ENCODE results near the gene PTCH2. TPM values are rescaled to one million over a fixed set of nuclear protein-coding genes. Genes with fewer than 3 reads are reported as not detected.

Gene PTCH2
- total RNA-seq, 1 experiment from 2014 or later = 0.48 TPM

DNA sequence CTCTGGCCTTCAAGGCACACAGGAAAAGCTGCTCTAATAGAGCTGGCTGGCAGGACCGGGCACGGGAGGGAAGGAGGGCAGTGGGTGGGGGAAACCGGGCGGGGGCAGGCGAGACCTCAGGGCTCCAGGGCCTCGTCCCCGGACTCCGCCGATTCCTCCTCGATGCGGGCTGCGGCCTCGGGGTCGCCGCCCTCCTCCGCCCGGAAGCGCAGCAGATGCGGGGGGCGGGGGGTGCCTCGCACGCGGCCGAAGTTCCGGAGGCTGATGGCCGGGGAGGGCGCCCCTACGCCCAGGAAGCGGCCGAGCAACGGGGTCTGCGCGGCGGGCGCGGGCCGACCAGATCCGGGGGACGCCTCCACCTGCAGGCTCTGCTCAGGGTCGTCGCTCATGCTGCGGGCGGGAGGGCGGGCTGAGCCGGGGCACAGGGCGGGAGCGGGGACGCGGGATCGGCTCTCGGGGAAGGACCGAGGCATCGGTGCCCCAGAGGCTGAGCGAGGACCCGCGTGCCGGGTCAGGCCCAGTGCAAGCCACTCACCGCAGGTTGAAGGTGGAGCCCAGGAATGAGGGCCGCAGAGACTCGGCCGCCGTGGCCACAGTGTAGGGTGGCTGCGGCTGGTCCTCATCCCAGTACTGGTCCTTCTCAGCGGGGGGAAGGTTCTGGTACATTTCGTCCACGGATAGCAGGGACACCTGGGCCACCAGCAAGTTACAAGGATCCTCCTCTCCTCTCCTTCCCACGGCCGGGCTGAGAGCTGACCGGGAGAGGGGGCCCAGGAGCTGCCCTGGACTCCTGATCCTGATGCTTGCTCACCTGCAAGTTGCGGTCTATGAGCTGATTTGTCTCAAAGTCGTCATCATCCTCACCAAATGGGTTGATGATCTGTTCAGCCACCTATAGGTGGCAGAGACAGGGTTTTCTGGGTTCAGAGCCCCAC, 58.7 kb downstream of the PTCH2 start:
- H3K27ac Mint-ChIP-seq (ENCODE audit: unreplicated experiment) = no peak overlapping the region
- no peaks in the 10 kb centered on the region for H3K36me3 ChIP-seq (ENCODE audit: control insufficient read depth, insufficient read depth, low read length)
- H3K4me3 Mint-ChIP-seq (ENCODE audit: unreplicated experiment) = no peak overlapping the region
- no peaks in the 10 kb centered on the region for H3K27me3 Mint-ChIP-seq (ENCODE audit: insufficient read depth, unreplicated experiment)
- TF ChIP-seq, protein P1, sequence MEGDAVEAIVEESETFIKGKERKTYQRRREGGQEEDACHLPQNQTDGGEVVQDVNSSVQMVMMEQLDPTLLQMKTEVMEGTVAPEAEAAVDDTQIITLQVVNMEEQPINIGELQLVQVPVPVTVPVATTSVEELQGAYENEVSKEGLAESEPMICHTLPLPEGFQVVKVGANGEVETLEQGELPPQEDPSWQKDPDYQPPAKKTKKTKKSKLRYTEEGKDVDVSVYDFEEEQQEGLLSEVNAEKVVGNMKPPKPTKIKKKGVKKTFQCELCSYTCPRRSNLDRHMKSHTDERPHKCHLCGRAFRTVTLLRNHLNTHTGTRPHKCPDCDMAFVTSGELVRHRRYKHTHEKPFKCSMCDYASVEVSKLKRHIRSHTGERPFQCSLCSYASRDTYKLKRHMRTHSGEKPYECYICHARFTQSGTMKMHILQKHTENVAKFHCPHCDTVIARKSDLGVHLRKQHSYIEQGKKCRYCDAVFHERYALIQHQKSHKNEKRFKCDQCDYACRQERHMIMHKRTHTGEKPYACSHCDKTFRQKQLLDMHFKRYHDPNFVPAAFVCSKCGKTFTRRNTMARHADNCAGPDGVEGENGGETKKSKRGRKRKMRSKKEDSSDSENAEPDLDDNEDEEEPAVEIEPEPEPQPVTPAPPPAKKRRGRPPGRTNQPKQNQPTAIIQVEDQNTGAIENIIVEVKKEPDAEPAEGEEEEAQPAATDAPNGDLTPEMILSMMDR (IDR thresholded peaks at IDR 0.05; ENCODE audit: insufficient read depth in 1 of 2, low read depth in 1 of 2, low read length in 1 of 2, severe bottlenecking in 1 of 2, unreplicated experiment in 1 of 2) = no peak
- H3K4me1 ChIP-seq = no peaks in the 10 kb centered on the region
- H3K4me3 ChIP-seq (ENCODE audit: low read depth, low read length) = no peak overlapping the region
- intact Hi-C loops (cut with micrococcal nuclease; ENCODE audit: unreplicated experiment) = no loop called here
- ChIA-PET POLR2A (no interaction called here), CTCF (interaction anchor here (0.7 kb wide), 1 partner anchor 132 kb away, joined by 3 read pairs; no protein-coding TSS in a partner anchor)
- no peaks in the 10 kb centered on the region for H3K4me1 Mint-ChIP-seq (ENCODE audit: low read depth, unreplicated experiment)
- H3K9me3 ChIP-seq = no peaks in the 10 kb centered on the region
- no peaks in the 10 kb centered on the region for H3K27me3 ChIP-seq (replicated peaks; ENCODE audit: control insufficient read depth, insufficient read depth, low read length)
- BruUV-seq (replicated peaks) = no TSS peak
- H3K36me3 Mint-ChIP-seq (ENCODE audit: insufficient read depth, unreplicated experiment) = peaks cover 36% of the 10 kb centered on the region
- H3K9me3 Mint-ChIP-seq (ENCODE audit: unreplicated experiment) = no peaks in the 10 kb centered on the region
- DNase-seq = no peak

DNA sequence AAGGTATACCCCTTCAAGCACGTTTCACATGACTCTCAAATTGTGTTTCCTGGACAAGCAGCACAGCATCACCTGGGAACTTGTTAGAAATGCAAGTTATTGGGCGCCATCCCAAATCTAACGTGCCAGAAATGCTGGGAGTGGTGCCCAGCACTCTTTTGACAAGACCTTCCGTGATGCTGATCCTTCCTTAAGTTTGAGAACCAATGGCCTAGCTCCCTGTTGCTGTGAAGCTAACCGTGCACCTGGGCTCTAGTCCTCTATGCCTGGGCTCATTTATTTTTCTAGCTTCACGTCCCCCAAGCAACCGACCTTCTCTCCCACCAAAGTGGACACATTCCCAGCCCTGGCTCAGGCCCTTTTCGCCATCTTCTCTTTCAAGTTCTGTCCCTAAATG, 59.4 kb downstream of the PTCH2 start:
- CTCF ChIA-PET = no interaction called here
- H3K4me1 ChIP-seq = no peaks in the 10 kb centered on the region

DNA sequence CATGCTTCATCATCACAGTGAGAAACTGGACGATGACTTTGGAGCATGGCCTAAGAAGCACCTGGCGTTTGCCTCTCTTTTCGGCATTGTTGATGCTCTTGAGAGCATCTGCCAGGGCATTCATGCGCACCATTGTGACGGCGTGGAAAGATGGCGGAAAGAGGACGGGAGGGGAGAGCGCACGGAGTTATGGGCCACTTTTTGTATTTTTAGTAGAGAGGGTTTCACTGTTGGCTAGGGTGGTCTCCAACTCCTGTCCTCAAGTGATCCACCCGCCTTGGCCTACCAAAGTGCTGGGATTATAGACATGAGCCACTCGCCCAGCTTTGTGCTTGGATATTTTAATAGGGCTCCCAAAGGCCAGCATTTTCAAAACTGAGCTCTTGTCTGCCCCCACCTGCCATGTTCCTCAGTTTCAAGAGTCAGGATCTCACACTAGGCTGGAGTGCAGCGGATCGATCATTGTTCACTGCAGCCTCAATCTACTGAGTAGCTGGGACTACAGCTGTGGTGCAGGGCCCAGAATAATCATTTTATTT, 62.4 kb downstream of the PTCH2 start:
- TF ChIP-seq, protein P1 (IDR thresholded peaks at IDR 0.05; ENCODE audit: insufficient read depth in 1 of 2, low read depth in 1 of 2, low read length in 1 of 2, severe bottlenecking in 1 of 2, unreplicated experiment in 1 of 2) = no peak
- no peaks in the 10 kb centered on the region for H3K9me3 ChIP-seq
- no TSS peak for BruUV-seq (replicated peaks)
- no peak for DNase-seq
- Mint-ChIP-seq H3K9me3 (ENCODE audit: unreplicated experiment) (no peaks in the 10 kb centered on the region), H3K4me1 (ENCODE audit: low read depth, unreplicated experiment) (no peaks in the 10 kb centered on the region), H3K27me3 (ENCODE audit: insufficient read depth, unreplicated experiment) (no peaks in the 10 kb centered on the region), H3K27ac (ENCODE audit: unreplicated experiment) (no peak overlapping the region), H3K36me3 (ENCODE audit: insufficient read depth, unreplicated experiment) (peaks cover 73% of the 10 kb centered on the region), H3K4me3 (ENCODE audit: unreplicated experiment) (no peak overlapping the region)
- peaks cover 4% of the 10 kb centered on the region for H3K36me3 ChIP-seq (ENCODE audit: control insufficient read depth, insufficient read depth, low read length)
- intact Hi-C loops (cut with micrococcal nuclease; ENCODE audit: unreplicated experiment) = no loop called here
- no peak overlapping the region for H3K4me3 ChIP-seq (ENCODE audit: low read depth, low read length)
- POLR2A ChIA-PET = interaction anchor here (0.5 to 1.4 kb wide), 5 partner anchors 11 to 164 kb away, joined by 3 to 9 read pairs (median 3); no protein-coding TSS in a partner anchor
- CTCF ChIA-PET = no interaction called here
- H3K27me3 ChIP-seq (replicated peaks; ENCODE audit: control insufficient read depth, insufficient read depth, low read length) = no peaks in the 10 kb centered on the region
- H3K4me1 ChIP-seq = peaks cover 3% of the 10 kb centered on the region

More for the DNA sequence above, 59.4 kb downstream of the PTCH2 start:
- Mint-ChIP-seq H3K4me1 (ENCODE audit: low read depth, unreplicated experiment) (no peaks in the 10 kb centered on the region), H3K9me3 (ENCODE audit: unreplicated experiment) (no peaks in the 10 kb centered on the region), H3K4me3 (ENCODE audit: unreplicated experiment) (no peak overlapping the region), H3K27me3 (ENCODE audit: insufficient read depth, unreplicated experiment) (no peaks in the 10 kb centered on the region), H3K36me3 (ENCODE audit: insufficient read depth, unreplicated experiment) (peaks cover 43% of the 10 kb centered on the region), H3K27ac (ENCODE audit: unreplicated experiment) (no peak overlapping the region)
- no TSS peak for BruUV-seq (replicated peaks)
- TF ChIP-seq, protein P1 (IDR thresholded peaks at IDR 0.05; ENCODE audit: insufficient read depth in 1 of 2, low read depth in 1 of 2, low read length in 1 of 2, severe bottlenecking in 1 of 2, unreplicated experiment in 1 of 2) = no peak
- POLR2A ChIA-PET = interaction anchor here (1.2 kb wide), 1 partner anchor 17 kb away, joined by 6 read pairs; the partner anchor contains the start of gene PLK3
- Histone ChIP-seq H3K36me3 (ENCODE audit: control insufficient read depth, insufficient read depth, low read length) (no peaks in the 10 kb centered on the region), H3K4me3 (ENCODE audit: low read depth, low read length) (no peak overlapping the region), H3K9me3 (no peaks in the 10 kb centered on the region), H3K27me3 (replicated peaks; ENCODE audit: control insufficient read depth, insufficient read depth, low read length) (no peaks in the 10 kb centered on the region)
- intact Hi-C loops (cut with micrococcal nuclease; ENCODE audit: unreplicated experiment) = no loop called here
- no peak for DNase-seq

Measured in Caco-2 (cell line).